OCI-LY7 (cell line): ENCODE data around the gene AGBL1. TPM values are rescaled to one million over a fixed set of nuclear protein-coding genes. Genes with fewer than 3 reads are reported as not detected.

Source experiments
- BruUV-seq: library from RNA; stranded (reverse); fragments of 400-500 nt; replicated peaks from 2 replicates; lab custom pipeline; 2021; lab: Mats Ljungman, UMichigan
- CTCF ChIA-PET: fragments of 300-600 bp; sonication (Branson Sonifier 250); formaldehyde crosslinking; loops from one replicate; lab custom pipeline; 2022; ENCODE audit warnings: antibody characterized with exemption; ENCODE audit not compliant: unreplicated experiment; lab: Charles Lee
- POLR2A ChIA-PET: fragments of 300-600 bp; sonication (Branson Sonifier 250); formaldehyde crosslinking; loops from one replicate; lab custom pipeline; 2022; ENCODE audit warnings: antibody characterized with exemption; lab: Charles Lee
- DNase-seq: peaks from one replicate; pipeline ENCODE4 v3.0.0-alpha.2; 2015; ENCODE audit warnings: low spot score
- H2AFZ ChIP-seq: fragments of 200-600 bp; sonication (generic), shearing (Covaris generic); 2 replicates; pipeline ENCODE4 v1.6.1; 2014; ENCODE audit warnings: mild to moderate bottlenecking, antibody characterized with exemption, low read length, moderate library complexity
- H3K27ac ChIP-seq: fragments of 200-600 bp; sonication (generic); 2 replicates; pipeline ENCODE4 v1.5.1; 2014; ENCODE audit warnings: mixed run types, low read depth, mild to moderate bottlenecking, moderate library complexity, low read length, inconsistent platforms; ENCODE audit not compliant: poor library complexity, severe bottlenecking
- H3K36me3 ChIP-seq: fragments of 200-600 bp; sonication (generic); 2 replicates; pipeline ENCODE4 v1.6.1; 2014; ENCODE audit warnings: mild to moderate bottlenecking, antibody characterized with exemption, low read length, moderate library complexity, mixed read lengths; ENCODE audit not compliant: insufficient read depth
- H3K4me1 ChIP-seq: fragments of 200-600 bp; sonication (generic); 2 replicates; pipeline ENCODE4 v1.5.1; 2014; ENCODE audit warnings: mild to moderate bottlenecking, low read length; ENCODE audit not compliant: insufficient read depth, poor library complexity, severe bottlenecking
- H3K4me2 ChIP-seq: fragments of 200-600 bp; sonication (generic); 2 replicates; pipeline ENCODE4 v1.6.1; 2014; ENCODE audit warnings: mild to moderate bottlenecking, low read length
- H3K4me3 ChIP-seq: fragments of 200-600 bp; sonication (generic); 2 replicates; pipeline ENCODE4 v1.5.1; 2014; ENCODE audit warnings: mild to moderate bottlenecking, low read depth, low read length; ENCODE audit not compliant: poor library complexity, severe bottlenecking
- H3K79me2 ChIP-seq: fragments of 200-600 bp; sonication (generic); 2 replicates; pipeline ENCODE4 v1.6.1; 2016; ENCODE audit warnings: low read depth, mild to moderate bottlenecking, low read length, moderate library complexity, mixed read lengths; ENCODE audit not compliant: insufficient read depth
- H3K9me2 ChIP-seq: fragments of 200-600 bp; sonication (generic); 2 replicates; pipeline ENCODE4 v1.6.1; 2016; ENCODE audit warnings: mild to moderate bottlenecking, low read length, mixed read lengths; ENCODE audit not compliant: insufficient read depth
- H3K9me3 ChIP-seq: fragments of 200-600 bp; sonication (generic); 2 replicates; pipeline ENCODE4 v1.6.1; 2014; ENCODE audit warnings: mild to moderate bottlenecking, mixed run types, low read length, mixed read lengths
- H4K20me1 ChIP-seq: fragments of 200-600 bp; sonication (generic); 2 replicates; pipeline ENCODE4 v1.6.1; 2014; ENCODE audit warnings: mild to moderate bottlenecking, antibody characterized with exemption, low read length, moderate library complexity, mixed read lengths; ENCODE audit not compliant: insufficient read depth
- CTCF ChIP-seq: fragments of 200-600 bp; sonication (generic); conservative IDR thresholded peaks from 2 replicates; pipeline ENCODE4 v1.5.1; 2014; ENCODE audit warnings: mild to moderate bottlenecking, antibody characterized with exemption, low read length, moderate library complexity, mixed read lengths
- EZH2phosphoT487 ChIP-seq: fragments of 200-600 bp; sonication (generic); IDR thresholded peaks from 2 replicates; pipeline ENCODE4 v1.6.1; 2018; ENCODE audit warnings: low read depth, borderline replicate concordance, mild to moderate bottlenecking, mixed run types, antibody characterized with exemption, low read length, moderate library complexity, mixed read lengths
- intact Hi-C: fragments of 100-400 bp; cut with micrococcal nuclease; formaldehyde crosslinking; loops from one replicate; pipeline ENCODE4 v1.10.0; 2022; ENCODE audit not compliant: unreplicated experiment
- total RNA-seq, 2 experiments: library from RNA; depleted of rRNA in 1 of 2; stranded (reverse); fragments of >200 nt in 1 of 2; shearing (Covaris generic) in 1 of 2; gene quantifications; 2 replicates each; pipeline ENCODE4 v1.2.3, GENCODE V29; 2014 to 2022

The AGBL1 gene
- total RNA-seq, 2 experiments from 2014 or later: not detected

DNA sequence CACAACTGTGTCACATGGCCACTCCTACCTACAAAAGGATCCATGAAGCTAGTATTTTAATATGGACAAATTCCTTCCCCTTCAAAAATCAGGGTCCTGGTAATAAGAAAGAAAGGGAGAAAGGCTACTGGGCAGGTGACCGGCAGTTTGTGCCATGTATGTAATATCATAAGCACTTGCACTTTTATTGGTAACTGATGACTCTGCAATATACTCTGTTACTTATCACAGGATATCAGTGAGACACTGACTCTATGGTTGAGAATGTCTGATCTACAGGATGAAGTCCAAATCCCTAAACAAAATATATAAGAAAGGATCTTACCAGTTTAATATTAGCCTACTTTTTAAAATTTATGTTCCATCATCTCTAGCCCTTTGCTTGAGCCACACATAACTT, 315.2 kb downstream of the AGBL1 start:
- CTCF ChIA-PET: no interaction called here
- Histone ChIP-seq H4K20me1 (no peaks in the 10 kb centered on the region), H3K9me3 (no peaks in the 10 kb centered on the region), H3K9me2 (no peaks in the 10 kb centered on the region), H3K36me3 (no peaks in the 10 kb centered on the region), H3K4me1 (no peaks in the 10 kb centered on the region), H3K4me3 (no peak overlapping the region), H3K79me2 (no peaks in the 10 kb centered on the region), H2AFZ (no peak overlapping the region), H3K4me2 (no peak overlapping the region), H3K27ac (no peak overlapping the region)
- POLR2A ChIA-PET: no interaction called here
- no peak for DNase-seq
- TF ChIP-seq EZH2phosphoT487 (no peak), CTCF (no peak)
- no TSS peak for BruUV-seq
- intact Hi-C loops: no loop called here

GRCh38 chr15:86399041-86399954, 319.6 kb downstream of the AGBL1 start:
- Histone ChIP-seq H3K4me2 (no peak overlapping the region), H3K9me3 (no peaks in the 10 kb centered on the region), H2AFZ (no peak overlapping the region), H3K36me3 (no peaks in the 10 kb centered on the region), H3K27ac (no peak overlapping the region), H3K4me1 (no peaks in the 10 kb centered on the region), H3K9me2 (no peaks in the 10 kb centered on the region), H4K20me1 (no peaks in the 10 kb centered on the region), H3K79me2 (no peaks in the 10 kb centered on the region), H3K4me3 (no peak overlapping the region)
- ChIA-PET POLR2A (no interaction called here), CTCF (no interaction called here)
- DNase-seq: no peak
- intact Hi-C loops: no loop called here
- BruUV-seq: no TSS peak
- TF ChIP-seq CTCF: no peak
- no peak for TF ChIP-seq EZH2phosphoT487

DNA sequence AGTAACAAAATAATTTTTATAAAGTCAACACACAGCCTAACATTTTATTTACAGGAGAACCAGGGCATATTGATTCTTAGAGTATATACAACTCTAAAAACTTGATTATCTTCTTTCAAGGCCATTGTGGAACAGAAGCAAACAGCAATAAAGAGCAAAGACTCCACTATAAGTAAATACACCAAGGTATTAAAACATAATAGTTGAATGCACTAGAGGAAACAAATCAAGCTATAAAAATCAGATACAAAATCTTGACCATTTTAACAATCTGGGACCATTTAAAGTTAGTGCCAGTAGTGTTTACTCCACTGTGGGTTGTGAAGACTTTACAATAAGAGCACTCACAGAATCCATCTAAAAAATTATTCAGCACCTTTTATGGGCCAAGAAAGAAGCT, 323.6 kb downstream of the AGBL1 start:
- DNase-seq: no peak
- no peak overlapping the region for H2AFZ ChIP-seq
- no peaks in the 10 kb centered on the region for H3K9me3 ChIP-seq
- no peak overlapping the region for H3K4me2 ChIP-seq
- H4K20me1 ChIP-seq: no peaks in the 10 kb centered on the region
- BruUV-seq: no TSS peak
- no peak overlapping the region for H3K27ac ChIP-seq
- H3K36me3 ChIP-seq: no peaks in the 10 kb centered on the region
- intact Hi-C loops: no loop called here
- no peaks in the 10 kb centered on the region for H3K79me2 ChIP-seq
- no peaks in the 10 kb centered on the region for H3K9me2 ChIP-seq
- no peak overlapping the region for H3K4me3 ChIP-seq
- ChIA-PET CTCF (no interaction called here), POLR2A (no interaction called here)
- H3K4me1 ChIP-seq: no peaks in the 10 kb centered on the region
- no peak for TF ChIP-seq CTCF
- TF ChIP-seq EZH2phosphoT487: no peak
